ENCODE measurements around the gene NYNRIN.
A peak's percentile ranks its signal among the peaks of the same experiment; 100 is the strongest.
"Not testable (repeated sequence)": the region's sequence is repeated elsewhere in the genome, so short reads cannot be mapped to it uniquely, and the experiment has no call there.

NYNRIN gene

DNA sequence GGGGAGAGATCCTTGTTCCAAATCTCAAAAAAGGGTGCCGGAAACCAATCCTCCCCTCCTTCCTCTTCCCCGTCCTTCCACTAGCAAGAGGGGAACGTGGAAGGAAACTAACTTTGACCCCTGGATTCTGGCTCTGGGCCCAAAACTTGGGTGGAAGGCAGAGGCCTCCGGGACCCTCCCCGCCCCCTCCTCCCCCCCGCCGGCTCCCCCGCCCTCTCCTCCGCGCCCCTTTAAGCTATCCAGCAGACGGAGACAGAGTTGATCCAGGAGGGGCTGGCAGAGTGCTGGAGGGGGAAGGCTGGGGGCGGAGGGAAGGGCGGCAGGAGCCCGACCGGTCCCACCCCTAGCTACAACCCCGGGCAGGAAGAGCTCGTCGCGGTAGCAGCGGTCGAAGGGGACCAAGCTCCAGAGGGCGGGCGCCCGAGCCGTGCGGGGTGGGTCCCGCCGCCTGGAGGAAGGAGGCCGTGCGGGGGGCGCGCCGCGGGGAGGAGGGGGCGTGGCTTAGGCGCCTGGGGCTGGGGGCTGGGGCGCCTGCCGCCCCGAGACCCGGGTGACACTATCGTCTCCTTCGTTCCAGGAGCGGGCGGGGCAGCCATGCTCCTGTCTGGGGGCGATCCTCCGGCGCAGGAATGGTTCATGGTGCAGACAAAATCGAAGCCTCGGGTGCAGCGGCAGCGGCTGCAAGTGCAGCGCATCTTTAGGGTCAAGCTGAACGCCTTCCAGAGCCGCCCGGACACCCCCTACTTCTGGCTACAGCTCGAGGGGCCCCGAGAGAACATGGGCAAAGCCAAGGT, at the start of gene NYNRIN:
Gene NYNRIN, plus strand, starts transcription at position 351 of the 794 bp plus-strand sequence. Its CDS starts 244 bp downstream, at position 595.
- DNase-seq (ENCODE audit: low spot score): peak; percentile 11

DNA sequence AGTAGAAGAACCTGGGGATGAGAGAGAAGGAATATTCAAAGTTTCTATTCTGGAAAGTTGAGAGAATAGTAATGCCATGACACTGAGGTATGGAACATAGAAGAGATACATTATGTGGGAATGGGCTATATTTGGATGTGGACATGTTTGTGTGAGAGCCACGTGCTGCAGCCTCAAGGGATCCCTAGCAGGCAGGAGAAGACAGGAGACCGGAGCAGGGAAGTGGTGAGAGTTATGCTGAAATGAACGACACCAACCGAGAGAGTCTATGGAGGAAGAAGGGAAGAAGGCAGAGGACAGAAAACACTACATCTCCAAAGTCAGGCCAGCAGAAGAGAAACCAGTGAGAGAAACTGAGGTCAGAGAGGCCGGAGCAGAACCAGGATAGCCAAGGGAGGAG, 49.1 kb upstream of the NYNRIN start:
- DNase-seq (ENCODE audit: low spot score): no peak

DNA sequence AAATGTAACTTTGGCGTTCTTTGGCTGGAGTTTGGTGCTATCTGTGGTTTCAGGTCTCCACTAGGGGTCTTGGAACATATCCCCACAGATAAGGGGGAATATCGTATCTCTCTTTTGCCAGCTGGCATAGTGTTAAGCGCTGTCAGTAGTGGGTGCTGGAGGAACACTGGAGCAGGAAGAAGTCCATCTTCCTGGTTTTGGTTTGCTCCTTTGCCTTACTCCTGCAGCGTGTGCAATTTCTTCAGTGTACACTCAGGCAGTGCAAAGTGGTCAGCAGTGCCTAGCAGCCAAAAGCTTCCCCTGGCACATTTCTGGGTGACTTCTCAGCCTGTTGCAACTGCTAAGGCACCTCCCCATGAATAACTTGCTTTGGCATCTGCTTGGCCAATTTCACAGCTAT, 47.3 kb upstream of the NYNRIN start:
- no peak for DNase-seq (ENCODE audit: low spot score)

DNA sequence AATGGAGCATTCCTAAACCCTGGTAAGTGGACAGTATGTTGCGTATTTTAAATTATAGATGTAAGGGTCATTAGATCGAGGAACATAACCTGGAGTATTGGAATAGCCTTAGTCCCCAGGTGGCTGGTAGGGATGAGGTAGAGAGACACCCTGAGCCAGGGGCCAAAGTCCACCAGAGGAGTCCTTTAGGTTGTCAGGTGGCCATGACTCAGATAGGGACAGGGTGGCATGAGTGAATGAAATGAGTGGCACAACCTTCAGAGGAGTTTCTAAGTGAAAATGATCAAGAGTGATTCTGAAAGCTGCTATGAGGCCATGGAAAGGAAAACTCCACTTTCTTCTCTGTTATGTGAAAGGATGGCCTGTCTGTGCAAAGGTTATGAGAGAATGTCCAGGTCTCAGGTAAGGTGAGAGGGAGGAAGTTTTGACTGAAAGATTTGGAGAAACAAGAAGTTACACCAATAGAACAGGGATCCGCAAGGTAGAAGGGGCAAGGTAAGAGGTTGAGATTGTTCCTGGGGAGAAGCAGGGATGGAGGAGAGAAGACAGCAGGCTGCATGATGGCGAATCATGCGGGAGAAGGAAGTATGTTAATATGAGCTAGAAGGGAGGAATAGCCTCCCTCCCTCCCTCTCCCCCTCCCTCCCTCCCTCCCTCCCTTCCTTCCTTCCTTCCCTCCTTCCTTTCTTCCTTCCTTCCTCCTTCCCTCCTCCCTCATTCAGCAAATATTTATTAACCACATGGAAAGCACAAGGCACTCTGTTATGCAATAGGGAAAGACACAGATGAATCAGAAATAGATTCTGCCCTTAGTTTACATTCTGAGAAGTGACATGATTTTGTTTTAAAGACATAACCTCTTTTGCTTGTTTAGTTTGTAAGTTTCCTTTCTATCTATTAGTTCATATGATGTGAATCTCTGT, 45.0 kb upstream of the NYNRIN start:
- no peak for DNase-seq (ENCODE audit: low spot score)

DNA sequence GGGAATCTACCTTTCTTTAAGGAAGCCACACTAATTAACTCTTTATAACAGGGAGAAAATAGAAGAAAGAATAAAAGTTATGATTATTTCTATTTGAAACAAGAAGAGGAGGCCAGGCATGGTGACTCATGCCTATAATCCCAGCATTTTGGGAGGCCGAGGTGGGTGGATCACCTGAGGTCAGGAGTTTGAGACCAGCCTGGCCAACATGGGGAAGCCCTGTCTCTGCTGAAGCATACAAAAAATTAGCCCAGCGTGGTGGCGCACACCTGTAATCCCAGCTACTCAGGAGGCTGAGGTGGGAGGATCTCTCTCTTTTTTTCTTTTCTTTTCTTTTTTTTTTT, 44.3 kb upstream of the NYNRIN start:
- DNase-seq (ENCODE audit: low spot score): not testable (repeated sequence)

DNA sequence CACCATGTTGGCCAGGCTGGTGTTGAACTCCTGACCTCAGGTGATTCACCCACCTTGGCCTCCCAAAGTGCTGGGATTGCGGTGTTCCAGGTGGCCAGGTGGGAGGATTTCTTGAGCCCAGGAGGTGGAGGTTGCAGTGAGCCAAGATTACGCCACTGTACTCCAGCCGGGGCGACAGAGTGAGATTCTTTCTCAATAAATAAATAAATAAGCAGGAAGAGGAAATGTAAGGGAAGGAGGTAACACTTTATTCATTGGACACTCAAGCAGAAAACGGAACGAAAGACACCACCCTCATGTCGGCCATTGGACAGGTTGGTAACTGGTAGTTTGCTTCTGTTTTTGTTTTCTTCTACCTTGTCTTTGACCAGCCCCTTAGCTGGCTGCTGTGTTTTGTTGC, 43.8 kb upstream of the NYNRIN start:
- DNase-seq (ENCODE audit: low spot score): no peak

DNA sequence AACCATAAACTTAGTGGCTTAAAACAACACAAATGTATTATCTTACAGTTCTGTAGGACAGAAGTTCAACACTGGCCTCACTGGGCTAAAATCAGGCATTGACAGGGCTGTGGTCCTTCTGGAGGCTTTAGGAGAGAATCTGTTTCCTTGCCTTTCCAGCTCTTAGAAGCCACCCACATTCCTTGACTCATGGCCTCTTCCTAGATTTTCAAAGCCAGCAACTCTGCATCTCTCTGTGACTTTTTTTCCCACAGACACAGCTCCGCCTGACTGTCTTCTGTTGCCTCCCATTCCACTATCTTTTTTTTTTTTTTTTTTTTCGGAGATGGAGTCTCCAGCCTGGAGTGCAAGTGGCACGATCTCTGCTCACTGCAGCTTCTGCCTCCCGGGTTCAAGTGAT, 42.6 kb upstream of the NYNRIN start:
- no peak for DNase-seq (ENCODE audit: low spot score)

DNA sequence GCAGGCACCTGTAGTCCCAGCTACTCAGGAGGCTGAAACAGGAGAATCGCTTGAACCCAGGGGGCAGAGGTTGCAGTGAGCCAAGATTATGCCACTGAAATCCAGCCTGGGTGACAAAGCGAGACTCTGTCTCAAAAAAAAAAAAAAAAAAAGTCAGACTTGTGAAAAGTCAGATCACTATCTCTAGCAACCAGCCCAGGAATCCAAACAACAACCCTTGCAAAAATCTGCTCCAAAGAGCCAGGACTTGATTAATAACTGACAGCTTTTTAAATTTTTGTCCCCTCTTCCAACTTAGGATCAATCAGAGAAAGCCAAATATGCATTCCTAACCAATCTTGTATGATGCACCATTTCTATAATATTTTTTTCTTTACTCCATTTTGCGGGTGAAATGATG, 38.5 kb upstream of the NYNRIN start:
- no peak for DNase-seq (ENCODE audit: low spot score)

DNA sequence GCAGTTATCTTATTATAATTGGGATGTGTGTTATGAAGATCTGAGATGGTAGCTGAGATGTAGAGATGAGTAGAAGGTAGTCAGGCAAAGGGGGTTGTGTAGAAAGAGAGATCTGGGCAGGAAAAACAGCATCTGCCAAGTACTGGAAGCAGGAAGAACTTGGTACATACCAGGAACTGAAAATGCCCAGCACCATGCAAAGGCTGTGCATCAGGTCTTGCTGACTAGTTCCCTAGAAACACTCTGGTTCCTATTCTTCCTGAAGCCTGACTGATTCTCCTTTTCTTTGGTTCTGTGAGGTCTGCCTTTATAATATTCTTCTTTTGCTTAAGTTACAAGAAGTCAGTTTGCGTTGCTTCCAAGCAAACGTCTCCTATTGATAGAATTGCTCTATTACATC, 37.5 kb upstream of the NYNRIN start:
- DNase-seq (ENCODE audit: low spot score): no peak

DNA sequence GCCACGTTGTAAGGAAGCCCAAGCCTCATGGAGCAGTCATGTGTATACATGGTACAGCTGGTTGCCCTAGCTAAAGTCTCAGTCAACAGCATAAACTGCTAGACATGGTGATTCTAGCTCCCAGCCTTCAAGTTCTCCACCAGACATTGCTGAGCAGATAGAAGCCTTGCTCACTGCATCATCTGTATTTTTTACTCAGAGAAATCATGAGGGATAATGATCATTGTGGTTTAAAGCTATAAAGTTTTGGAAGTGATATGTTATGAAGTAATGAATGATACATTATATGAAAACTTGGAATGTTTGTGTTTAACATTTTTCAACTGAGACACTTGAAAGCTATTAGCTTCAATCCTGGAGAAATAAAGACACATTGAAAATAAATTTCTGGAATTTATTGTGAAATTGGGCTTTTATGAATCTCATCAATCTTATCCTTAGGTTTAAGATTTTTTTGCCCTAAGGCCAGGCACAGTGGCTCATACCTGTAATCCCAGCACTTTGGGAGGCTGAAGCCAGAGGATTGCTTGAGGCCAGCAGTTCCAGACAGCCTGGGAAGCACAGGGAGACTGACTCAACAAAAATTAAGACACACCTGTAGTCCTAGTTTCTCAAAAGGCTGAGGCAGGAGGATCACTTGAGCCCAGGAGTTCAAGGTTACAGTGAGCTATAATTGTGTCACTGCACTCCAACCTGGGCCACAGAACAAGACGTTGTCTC, 36.4 kb upstream of the NYNRIN start:
- no peak for DNase-seq (ENCODE audit: low spot score)

DNA sequence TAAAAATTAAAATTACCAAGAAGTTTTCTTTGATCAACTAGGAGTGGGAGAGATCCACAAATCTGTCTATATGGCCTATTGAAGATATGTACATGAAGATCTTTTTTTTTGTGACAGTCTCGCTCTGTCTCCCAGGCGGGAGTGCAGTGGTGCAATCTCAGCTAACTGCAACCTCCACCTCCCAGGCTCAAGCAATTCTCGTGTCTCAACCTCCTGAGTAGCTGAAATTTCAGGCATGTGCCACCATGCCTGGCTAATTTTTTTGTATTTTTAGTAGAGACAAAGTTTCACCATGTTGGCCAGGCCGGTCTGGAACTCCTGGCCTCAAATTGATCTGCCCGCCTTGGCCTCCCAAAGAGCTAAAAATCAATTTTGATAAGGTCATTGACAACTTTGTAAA, 35.4 kb upstream of the NYNRIN start:
- no peak for DNase-seq (ENCODE audit: low spot score)

DNA sequence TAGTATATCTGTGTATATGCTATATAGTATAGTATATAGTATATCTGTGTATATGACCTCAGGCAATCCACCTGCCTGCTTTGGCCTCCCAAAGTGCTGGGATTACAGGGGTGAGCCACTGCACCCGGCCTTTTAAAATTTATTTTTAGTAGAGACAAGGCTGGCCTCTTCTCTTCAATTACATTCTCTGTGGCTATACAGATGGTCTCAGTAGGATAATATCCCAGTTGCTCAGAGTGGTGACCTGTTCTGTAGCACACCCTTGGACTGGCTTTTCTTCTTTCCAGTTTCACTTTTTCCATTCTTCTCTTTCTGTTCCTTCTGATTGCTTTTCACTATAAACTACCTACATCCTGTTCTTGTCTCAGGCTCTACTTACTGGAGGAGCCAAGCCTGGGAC, 34.0 kb upstream of the NYNRIN start:
- DNase-seq (ENCODE audit: low spot score): no peak

DNA sequence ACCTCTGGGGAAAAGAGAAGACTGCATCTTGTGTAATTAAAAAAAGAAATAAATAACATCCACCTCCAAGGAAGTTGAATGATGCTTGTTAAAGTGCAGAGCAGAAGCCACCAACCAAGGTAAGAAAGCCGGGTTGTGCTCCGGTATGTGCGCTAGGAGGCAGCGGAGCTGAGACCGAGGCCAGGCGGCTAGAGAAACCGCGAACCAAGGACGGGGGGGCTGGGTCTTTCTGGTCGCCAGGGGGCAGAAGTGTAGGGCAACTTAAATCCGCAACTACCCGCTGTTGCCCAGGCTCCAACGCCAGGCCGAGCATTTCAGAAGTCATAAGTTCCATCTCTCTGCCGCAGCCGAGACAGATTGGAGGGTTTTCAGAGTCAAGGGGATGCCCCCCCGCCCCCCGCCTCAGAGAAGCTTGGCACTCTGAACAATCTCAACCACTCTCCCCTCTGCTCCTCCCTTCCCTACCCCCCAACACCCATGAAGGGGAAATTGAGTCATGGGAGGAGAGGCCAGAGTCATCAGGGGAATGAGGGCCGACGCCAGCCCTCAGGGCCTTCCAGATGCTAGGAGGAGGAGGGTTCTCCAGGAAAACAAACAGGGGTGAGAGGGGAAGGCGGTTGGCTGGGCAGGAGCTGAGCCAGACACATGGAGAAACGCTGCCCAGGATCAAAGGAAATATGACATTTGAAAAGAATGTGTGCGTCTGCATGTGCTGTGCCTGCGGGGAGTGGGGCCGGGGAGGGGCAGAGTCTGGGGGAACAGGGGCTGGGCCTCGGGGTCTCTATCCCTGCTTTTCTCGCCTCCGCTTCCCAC, 33.0 kb upstream of the NYNRIN start:
- no peak for DNase-seq (ENCODE audit: low spot score)

DNA sequence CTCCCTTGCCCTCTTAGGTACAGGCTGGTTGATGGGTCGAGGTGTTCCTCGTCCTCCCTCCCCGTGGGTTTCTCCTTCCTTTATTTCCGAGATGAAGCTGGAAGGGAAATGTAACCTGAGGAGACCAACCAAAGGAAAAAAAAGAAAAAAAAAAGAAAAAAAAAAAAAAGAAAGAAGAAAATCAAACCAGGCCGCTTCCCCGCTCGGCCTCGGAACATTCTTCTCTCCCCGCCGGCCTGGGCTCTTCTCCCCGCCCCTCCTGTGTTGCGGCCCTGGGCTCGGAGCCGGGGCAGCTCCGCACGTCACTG, 32.4 kb upstream of the NYNRIN start:
- no peak for DNase-seq (ENCODE audit: low spot score)

DNA sequence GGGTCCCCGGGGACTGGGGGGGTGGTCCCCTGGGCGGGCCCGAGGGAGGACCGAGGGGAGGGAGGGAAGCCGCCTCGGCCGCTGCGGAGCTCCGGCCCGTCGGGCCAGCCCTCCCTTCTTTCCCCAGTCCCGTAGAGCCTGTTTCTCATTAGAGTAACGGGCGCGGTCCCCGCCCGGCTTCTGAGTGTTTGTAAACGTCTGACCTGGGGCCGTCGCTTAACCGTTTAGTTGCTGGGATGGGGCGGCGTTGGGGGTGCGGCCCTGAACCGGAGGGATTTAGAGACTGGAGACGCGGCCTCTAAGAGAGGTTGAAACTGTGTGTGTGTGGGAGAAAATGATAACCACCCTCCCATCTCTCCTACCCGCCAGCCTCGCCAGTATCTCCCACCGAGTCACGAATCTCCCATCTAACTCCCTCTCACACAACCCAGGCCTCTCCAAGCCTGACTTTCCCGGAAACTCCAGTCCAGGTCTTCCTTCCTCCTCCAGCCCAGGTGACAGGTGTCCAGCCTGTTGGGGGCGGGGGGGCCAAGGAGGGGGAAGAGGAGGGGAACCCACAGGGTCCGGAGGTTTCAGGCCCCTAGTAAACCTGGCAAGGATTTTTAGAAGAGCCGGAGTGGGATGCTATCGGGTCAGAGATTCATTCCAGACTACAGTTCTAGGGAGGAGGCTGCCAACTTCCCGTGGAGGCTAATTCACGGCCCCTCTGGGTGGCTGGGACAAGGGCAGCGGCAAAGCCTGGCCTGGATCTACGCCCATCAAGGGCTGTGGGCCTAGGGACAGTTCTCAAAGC, 31.9 kb upstream of the NYNRIN start:
- DNase-seq (ENCODE audit: low spot score): peak; percentile 61

DNA sequence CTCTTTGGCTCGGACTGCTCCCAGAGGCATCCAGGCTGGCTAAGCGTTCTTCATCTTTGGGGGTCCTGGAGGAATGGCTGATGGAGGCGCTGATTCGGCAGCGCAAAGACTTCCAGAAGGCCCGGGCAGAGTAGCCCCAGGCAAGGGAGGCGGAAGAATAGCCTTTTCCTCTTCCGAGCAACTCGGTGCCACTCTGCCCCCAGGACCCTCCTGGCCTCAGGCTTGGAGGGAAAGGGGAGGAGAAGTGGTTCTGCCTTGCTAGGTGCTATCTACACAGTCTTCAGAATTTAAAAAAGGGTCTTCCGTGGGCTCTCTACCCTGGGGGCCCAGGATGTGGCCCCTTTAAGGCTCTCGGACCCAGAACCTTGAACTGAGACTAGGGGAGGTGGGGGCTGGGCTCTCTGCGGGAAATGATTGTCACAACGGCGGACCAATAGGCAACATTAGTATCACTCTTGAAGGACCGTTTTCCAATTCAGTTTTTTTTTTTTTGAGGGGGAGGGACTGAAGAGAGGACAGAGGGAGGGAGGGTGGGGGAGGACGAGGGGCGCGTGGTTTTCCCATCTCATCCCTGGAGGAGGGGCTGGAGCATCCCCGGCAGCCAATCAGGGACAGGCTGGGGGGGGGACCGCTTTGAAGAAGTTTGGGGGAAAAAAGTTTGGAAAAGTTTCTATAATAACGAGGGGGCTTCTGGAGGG, 31.1 kb upstream of the NYNRIN start, which contains the start of gene NFATC4:
Gene NFATC4, plus strand, starts transcription at position 671 of the 698 bp plus-strand sequence. CDS start 157 bp downstream, outside the sequence.
- peak; percentile 36 for DNase-seq (ENCODE audit: low spot score)

DNA sequence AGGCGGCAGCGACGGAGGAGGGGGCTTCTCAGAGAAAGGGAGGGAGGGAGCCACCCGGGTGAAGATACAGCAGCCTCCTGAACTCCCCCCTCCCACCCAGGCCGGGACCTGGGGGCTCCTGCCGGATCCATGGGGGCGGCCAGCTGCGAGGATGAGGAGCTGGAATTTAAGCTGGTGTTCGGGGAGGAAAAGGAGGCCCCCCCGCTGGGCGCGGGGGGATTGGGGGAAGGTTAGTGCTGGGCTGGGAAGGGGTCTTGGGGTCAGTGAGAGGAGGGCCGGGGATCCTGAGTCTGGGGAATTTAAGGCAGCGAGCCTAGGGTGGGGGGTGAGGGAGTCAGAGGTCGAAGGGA, 30.6 kb upstream of the NYNRIN start:
- DNase-seq (ENCODE audit: low spot score): no peak

DNA sequence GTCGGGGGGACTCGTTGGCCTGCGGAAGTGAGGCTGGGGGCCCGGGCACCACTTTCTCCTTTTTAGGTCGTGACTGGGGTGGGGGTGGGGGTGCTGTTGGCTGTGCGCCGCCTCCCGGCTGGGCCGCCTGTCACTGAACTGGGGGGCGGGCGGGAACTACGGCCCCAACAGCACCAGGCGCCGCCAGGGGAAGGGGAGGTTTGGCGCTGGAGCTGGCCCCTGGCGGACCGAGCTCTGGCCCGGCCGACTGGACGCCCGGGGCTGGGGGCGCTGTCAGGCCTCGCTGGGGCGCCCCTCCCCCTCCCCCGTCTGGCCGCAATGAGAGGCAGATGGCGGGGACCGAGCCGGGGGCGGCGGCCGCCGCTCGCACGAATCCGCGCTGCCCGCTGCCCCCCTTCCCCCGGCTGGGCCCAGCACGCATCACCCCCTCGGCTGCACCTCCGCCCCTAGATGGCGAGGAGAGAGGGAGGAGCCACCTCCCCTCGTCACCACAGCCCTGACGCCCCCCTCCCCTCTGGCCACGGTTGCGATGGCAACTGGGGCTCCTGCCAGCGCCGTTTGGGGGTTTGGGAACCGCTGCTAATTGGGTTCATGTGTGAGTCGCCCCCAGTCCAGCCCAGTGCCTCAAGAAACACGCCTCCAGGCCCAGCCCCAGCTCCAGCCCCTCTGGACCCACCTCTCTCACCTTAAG, 30.1 kb upstream of the NYNRIN start:
- DNase-seq (ENCODE audit: low spot score): no peak

DNA sequence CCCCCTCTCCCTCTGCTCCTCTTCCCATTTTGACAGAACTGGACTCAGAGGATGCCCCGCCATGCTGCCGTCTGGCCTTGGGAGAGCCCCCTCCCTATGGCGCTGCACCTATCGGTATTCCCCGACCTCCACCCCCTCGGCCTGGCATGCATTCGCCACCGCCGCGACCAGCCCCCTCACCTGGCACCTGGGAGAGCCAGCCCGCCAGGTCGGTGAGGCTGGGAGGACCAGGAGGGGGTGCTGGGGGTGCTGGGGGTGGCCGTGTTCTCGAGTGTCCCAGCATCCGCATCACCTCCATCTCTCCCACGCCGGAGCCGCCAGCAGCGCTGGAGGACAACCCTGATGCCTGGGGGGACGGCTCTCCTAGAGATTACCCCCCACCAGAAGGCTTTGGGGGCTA, 29.3 kb upstream of the NYNRIN start:
- no peak for DNase-seq (ENCODE audit: low spot score)

All from putamen (tissue), 1 donor.